ENCODE measurements around the gene UBAC1. TPM values are rescaled to one million over a fixed set of nuclear protein-coding genes. Genes with fewer than 3 reads are reported as not detected.
A peak's percentile ranks its signal among the peaks of the same experiment; 100 is the strongest.

The UBAC1 gene
- 10 to 100 TPM; 18.6 to 37.1 (median 28.4) TPM for polyA plus RNA-seq

DNA sequence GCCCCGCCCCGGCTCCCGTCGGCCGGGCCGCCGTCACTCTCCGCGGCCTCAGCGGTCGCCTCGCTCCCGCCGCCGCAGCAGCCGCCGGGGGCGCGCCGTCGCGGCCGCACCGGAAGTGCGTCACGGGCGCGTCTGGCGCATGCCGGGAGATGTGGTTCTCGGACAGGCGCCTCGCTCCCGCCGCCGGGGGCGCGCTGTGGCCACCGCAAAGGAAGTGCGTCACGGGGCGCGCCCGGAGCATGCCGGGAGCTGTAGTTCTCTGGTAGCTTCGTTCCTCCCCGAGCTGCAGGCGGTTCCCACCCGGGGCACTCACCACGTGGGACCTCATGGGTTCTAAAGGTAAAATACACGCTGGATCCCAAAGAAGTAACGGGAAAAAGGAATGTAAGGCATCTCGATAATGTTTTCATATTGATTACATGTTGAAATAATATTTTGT, at the start of gene UBAC1:
Gene UBAC1 (minus strand): TSS at position 97 of the 439 bp plus-strand sequence. CDS start 211 bp downstream, outside the sequence.
- WGBS, 3 donors: 0% methylated on average over 39 to 53 of the region's 53 CpGs
- no peak within 1 kb of the TSS for H3K27ac ChIP-seq (ENCODE audit: low read depth, low read length)

- WGBS, 3 donors: 71 to 88% (median 81%) methylated on average over 25 to 28 of the region's 28 CpGs
- H3K27ac ChIP-seq (ENCODE audit: low read depth, low read length): no peak overlapping the region
Observed at GRCh38 chr9:136010615-136011361, 49.6 kb upstream of the UBAC1 start.

DNA sequence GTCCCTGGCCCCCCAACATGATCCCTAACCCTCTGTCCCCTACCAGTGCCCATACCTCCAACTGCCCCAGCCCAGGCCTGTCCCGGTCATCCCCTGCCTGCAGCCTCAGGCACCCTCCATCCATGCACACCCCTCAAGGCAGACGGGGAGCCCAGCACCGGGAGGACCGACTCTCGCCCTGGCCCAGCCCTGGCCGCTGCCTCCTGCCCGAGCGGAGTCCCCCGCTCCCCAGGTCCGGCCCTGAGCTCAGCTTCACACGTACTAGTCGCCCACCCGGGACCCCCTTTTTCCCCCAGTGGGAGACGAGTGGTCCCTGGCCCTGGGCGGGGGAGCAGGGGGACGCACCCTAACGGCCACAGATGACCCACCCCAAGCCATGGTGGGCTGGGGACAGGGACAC, 49.0 kb upstream of the UBAC1 start:
- WGBS, 3 donors: 91 to 95% (median 95%) methylated on average over 15 to 17 of the region's 17 CpGs
- H3K27ac ChIP-seq (ENCODE audit: low read depth, low read length): no peak overlapping the region

- H3K27ac ChIP-seq (ENCODE audit: low read depth, low read length): no peak overlapping the region
- WGBS, 3 donors: 87 to 94% (median 89%) methylated on average over 15 to 16 of the region's 16 CpGs
Observed at GRCh38 chr9:136009516-136009915, 48.3 kb upstream of the UBAC1 start.

DNA sequence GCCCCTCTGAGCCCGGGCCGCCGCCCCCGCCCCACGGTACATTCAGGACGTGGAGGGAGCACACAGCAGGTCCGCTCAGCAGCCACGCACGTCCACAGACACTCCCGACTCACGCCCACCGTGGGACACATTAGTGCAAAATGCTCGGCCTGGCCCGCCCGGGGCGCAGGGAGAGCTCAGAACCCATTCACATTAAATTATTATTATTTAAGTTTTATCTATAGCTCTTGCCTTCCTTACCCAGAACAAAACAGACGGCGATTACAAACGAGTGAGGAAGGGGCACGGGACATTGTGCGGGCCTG, 47.5 kb upstream of the UBAC1 start:
- H3K27ac ChIP-seq (ENCODE audit: low read depth, low read length): no peak overlapping the region
- WGBS, 3 donors: 75 to 88% (median 82%) methylated on average over 21 of the region's 21 CpGs

GRCh38 chr9:136007934-136008692, 46.9 kb upstream of the UBAC1 start:
- WGBS, 3 donors: 69 to 83% (median 76%) methylated on average over 24 of the region's 24 CpGs

DNA sequence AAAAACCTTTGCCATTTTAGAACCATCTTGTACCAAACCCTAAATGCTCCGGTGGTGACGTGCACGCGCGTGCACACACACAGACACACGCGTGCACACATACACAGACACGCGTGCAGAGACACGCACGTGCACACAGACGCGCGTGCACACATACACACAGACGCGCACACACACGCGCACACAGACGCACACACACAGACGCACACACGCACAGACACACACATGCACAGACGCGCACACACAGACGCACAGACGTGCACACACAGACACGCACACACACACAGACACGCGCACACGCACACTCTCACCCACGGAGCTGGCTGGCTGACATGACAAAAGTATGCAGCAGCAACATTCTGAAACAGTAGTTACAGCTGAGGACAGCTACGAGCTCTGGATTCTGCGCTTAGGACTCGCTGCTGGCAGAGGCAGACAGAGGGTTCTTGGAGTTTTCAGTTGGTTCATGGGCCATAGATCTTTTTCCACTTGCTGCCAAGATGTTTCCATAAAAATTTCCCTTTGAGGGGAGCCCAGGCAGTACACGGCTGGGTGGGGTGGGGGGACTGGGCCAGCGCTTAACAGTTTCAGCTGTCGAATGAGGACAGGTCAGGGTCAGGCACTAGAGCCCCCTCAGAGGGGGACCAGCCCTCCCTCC, 46.2 kb upstream of the UBAC1 start:
- H3K27ac ChIP-seq (ENCODE audit: low read depth, low read length): no peak overlapping the region
- 68 to 88% (median 86%) methylated on average over 36 of the region's 36 CpGs for WGBS, 3 donors

More at GRCh38 chr9:136007934-136008692, 46.9 kb upstream of the UBAC1 start:
- peak overlapping the region; percentile 51 for H3K27ac ChIP-seq (ENCODE audit: low read depth, low read length)

DNA sequence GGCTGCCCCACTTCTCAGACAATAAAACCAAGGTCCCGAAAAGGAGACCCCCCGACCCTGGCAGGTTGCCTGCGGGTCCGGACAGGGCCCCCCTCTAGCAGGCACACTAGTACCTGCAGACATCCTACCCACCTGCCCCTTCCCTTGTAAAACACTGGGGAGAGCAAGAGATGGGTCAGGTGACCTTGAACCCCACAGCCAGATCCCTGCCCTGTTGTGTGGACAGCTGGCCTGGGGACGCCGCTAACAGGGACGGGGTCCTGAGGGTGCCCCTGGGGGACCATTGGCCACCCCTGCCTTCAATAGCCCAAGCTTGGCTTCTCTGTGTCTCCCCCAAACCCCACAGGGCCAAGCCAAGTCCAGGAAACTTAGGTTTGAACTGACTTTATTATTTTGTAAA, 45.0 kb upstream of the UBAC1 start:
- 81 to 88% (median 85%) methylated on average over 7 of the region's 7 CpGs for WGBS, 3 donors
- H3K27ac ChIP-seq (ENCODE audit: low read depth, low read length): no peak overlapping the region

DNA sequence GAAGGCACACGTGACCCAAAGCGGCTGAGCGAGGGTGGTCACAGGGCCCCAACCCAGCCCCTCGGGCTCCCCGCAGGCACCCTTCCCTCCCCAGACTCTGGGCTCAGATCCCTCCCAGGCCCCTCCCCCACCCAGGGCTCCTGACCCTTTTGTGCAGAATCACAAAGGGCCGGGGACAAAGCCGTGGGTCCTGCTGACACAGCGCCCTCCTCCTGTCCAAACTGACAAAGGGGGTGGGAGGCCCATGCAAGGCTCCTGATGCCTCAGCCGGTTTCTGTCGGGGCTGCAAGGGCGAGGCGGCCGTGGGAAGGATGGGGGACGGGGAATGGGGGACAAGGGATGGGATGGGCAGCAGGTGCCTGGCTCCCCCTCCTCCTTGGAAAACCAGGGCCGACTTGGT, 43.5 kb upstream of the UBAC1 start:
- 62 to 89% (median 87%) methylated on average over 14 to 15 of the region's 15 CpGs for WGBS, 3 donors
- no peak overlapping the region for H3K27ac ChIP-seq (ENCODE audit: low read depth, low read length)

DNA sequence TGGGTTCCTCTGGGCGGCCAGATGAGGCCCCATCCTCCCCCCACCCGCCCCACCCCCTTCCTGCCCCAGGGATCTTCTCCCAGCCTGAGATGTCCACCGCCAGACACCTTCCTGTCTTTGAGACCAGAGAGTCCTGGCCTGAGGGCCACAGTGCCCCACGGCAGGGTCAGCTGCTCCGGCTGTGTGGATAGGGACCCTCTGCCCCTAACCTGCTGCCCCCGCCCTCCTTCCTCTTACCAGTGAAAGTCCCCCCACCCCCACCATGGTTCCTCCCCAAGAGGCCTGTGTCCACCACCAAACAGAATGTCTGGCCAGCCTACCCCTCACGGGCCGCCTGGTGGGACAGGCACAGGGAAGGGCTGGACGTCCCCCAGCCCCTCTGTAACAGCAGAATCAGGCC, 43.0 kb upstream of the UBAC1 start:
- no peak overlapping the region for H3K27ac ChIP-seq (ENCODE audit: low read depth, low read length)
- 75 to 80% (median 79%) methylated on average over 4 to 9 of the region's 9 CpGs for WGBS, 3 donors

DNA sequence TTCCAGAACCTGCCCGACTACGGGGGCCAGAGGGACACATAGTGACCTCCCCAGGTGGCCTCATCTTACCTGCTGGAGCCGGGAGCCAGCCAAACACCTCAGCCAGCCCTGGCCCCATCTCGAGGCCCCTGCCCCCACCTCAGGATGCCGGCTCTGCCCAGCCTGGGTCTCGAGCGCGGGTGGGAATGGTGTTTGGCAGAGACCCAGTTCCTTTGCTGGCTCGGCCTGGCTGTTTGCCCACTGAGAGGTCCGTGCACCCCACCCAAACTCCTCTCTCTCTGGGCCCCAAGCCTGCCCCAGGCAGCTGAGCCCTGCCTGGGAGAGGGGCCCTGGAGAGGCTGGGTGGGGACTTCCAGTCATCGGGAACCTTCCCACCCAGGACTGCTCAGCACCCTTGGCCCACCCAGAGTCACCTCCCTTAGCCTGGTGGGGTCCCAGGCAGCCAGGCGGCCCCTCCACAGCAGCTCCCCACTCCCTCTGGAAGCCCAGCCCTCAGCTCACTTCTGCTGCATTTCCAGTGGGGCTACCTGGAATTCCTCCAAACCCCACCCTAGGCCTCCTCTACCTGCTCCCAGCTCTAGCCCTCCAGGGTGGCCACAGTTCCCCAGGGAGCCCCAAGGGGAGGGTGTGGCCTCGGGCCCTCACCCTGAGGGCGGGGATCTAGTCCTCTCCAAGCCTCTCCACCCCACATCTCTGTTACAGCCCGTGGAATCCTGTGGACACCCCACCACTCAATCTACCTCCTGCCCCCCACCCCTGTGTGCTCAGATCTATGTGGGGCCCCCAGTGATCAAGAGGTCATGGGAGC, 42.4 kb upstream of the UBAC1 start:
- 28 to 31% (median 30%) methylated on average over 15 of the region's 15 CpGs for WGBS, 3 donors
- no peak overlapping the region for H3K27ac ChIP-seq (ENCODE audit: low read depth, low read length)

DNA sequence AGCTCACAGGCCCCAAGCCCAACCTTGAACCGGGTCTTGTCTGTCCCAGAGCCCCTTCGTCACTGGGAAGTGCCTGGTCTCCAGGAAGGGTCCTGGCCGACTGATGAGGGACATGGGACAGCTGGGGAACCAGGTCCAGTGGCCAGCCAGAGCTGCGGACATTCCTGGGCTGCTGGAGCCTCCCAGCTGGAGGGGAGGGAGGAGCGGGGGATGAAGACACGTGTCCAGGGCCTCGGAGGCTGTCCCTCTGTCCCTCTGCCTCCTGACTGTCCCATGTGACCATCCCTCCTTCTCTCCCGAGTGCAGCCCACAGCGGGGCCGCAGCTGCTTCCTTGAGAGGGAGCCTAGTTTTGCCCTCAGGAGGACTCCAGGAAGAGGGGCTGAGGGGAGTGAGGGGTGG, 41.7 kb upstream of the UBAC1 start:
- H3K27ac ChIP-seq (ENCODE audit: low read depth, low read length): no peak overlapping the region
- WGBS, 3 donors: 44 to 53% (median 50%) methylated on average over 6 to 10 of the region's 10 CpGs

DNA sequence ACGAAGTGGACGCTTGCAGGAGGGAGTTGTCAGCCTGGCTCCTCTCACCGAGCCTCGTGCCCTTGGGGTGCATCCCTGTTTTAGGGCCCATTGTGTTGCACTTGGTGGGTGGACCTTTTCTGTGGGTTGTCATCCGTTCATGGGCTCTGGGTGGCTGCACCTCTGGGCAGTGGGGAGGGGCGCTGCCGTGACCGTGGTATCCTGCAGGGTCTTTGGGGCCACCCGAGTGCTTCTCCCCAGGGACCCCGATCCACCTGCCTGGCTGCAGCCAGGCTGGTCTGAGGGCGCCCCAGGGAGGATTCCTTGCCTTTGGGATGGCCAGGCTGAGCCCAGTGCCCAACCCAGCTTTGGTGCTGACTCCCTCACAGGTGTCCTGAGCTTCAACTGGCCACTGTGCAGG, 41.0 kb upstream of the UBAC1 start:
- WGBS, 3 donors: 90 to 93% (median 92%) methylated on average over 11 of the region's 11 CpGs
- H3K27ac ChIP-seq (ENCODE audit: low read depth, low read length): no peak overlapping the region

- WGBS, 3 donors: 60 to 74% (median 67%) methylated on average over 18 of the region's 18 CpGs
- no peak overlapping the region for H3K27ac ChIP-seq (ENCODE audit: low read depth, low read length)
Observed at GRCh38 chr9:136001231-136001630, 40.1 kb upstream of the UBAC1 start.

- no peak overlapping the region for H3K27ac ChIP-seq (ENCODE audit: low read depth, low read length)
- WGBS, 3 donors: 90 to 93% (median 92%) methylated on average over 13 to 16 of the region's 16 CpGs
Observed at GRCh38 chr9:135998410-135999071, 37.4 kb upstream of the UBAC1 start.

DNA sequence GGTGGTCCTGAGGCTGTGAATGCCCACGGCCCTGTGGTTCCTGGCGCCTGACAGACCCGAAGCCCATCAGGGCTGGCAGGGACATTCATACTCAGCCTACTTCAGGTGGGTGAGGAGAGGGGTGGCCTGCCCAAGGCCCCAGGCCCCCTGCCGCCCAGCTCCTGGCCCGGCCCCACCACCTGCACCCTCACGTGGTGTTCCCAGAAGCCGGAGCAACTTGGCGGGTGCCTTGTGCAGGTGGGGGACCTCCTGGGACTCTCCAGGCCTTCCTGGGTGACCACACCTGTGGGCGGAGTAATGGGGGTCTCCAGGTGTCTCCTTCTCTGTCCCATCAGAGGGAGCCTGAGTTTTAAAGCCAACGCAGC, 36.8 kb upstream of the UBAC1 start:
- no peak overlapping the region for H3K27ac ChIP-seq (ENCODE audit: low read depth, low read length)
- WGBS, 3 donors: 75 to 85% (median 76%) methylated on average over 10 of the region's 10 CpGs

GRCh38 chr9:135997090-135998015, 36.2 kb upstream of the UBAC1 start:
- WGBS, 3 donors: 62 to 86% (median 63%) methylated on average over 34 of the region's 34 CpGs
- no peak overlapping the region for H3K27ac ChIP-seq (ENCODE audit: low read depth, low read length)
